K562 (cell line): ENCODE measurements around the gene SRP72. TPM values are rescaled to one million over a fixed set of nuclear protein-coding genes. Genes with fewer than 3 reads are reported as not detected.

Experiments used
- ATAC-seq: fragments of 200-7000 bp; cut with Tn5 transposase; 3 replicates; pipeline ENCODE4 v1.9.1; 2020; ENCODE audit warnings: moderate library complexity
- BruUV-seq: library from RNA; stranded (reverse); fragments of 400-500 nt; replicated peaks from 2 replicates; lab custom pipeline; 2021; lab: Mats Ljungman, UMichigan
- CTCF ChIA-PET: fragments of 300-600 bp; formaldehyde crosslinking; extraction: SDS; loops from one replicate; lab custom pipeline; 2021; ENCODE audit warnings: low intra/inter-chr PET ratio; lab: Yijun Ruan, JAX
- POLR2A ChIA-PET: fragments of 300-600, 350-650 bp; sonication (Branson Sonifier 250); formaldehyde crosslinking; extraction: SDS; loops from one replicate; lab custom pipeline; 2021; ENCODE audit warnings: antibody characterized with exemption, inconsistent platforms; lab: Yijun Ruan, JAX
- DNase-seq, 4 experiments: peaks; one replicate each; pipeline versions ENCODE4 v3.0.0 to v3.0.0-alpha.2; 2011 to 2018; ENCODE audit warnings: low spot score in 3 of 4, mixed read lengths in 3 of 4; ENCODE audit errors: extremely low read depth in 1 of 4
- FAIRE-seq: peaks from 2 replicates; lab custom pipeline; 2011; peaks lifted over from hg19 to GRCh38; lab: Jason Lieb, UNC
- H2AFZ ChIP-seq: 2 replicates; pipeline ENCODE4 v1.6.0; 2011; ENCODE audit warnings: low read depth, low read length, control low read depth, inconsistent platforms
- H3K27ac ChIP-seq: fragments of 200-600 bp; 3 replicates; pipeline ENCODE4 v1.8.0; 2011; ENCODE audit warnings: low read depth, mild to moderate bottlenecking, control low read depth, inconsistent platforms, low read length, moderate library complexity, mixed read lengths; ENCODE audit errors: extremely low read depth
- H3K27me3 ChIP-seq, 2 experiments: fragments of 300-600 bp in 1 of 2; 2 replicates in 1 of 2; 3 replicates in 1 of 2; pipeline versions ENCODE4 v1.6.0 to v1.8.0; 2011; ENCODE audit warnings: inconsistent platforms in 2 of 2, low read length in 2 of 2, mild to moderate bottlenecking in 1 of 2, mixed read lengths in 1 of 2, moderate library complexity in 1 of 2; ENCODE audit not compliant: control insufficient read depth in 2 of 2, insufficient read depth in 2 of 2
- H3K36me3 ChIP-seq: fragments of 300-600 bp; 3 replicates; pipeline ENCODE4 v1.8.0; 2011; ENCODE audit warnings: mild to moderate bottlenecking, low read length, inconsistent platforms; ENCODE audit not compliant: control insufficient read depth, insufficient read depth
- H3K4me1 ChIP-seq, 2 experiments: fragments of 200-600 bp in 1 of 2; replicated peaks in 1 of 2; 2 replicates in 1 of 2; 3 replicates in 1 of 2; pipeline versions ENCODE4 v1.5.1 to v1.8.0; 2011; ENCODE audit warnings: inconsistent platforms in 2 of 2, low read length in 2 of 2, mild to moderate bottlenecking in 1 of 2, mixed read lengths in 1 of 2, moderate library complexity in 1 of 2; ENCODE audit not compliant: control insufficient read depth in 2 of 2, insufficient read depth in 2 of 2
- H3K4me2 ChIP-seq: 2 replicates; pipeline ENCODE4 v1.6.1; 2011; ENCODE audit warnings: low read length, control low read depth, inconsistent platforms, mixed read lengths; ENCODE audit not compliant: insufficient read depth
- H3K4me3 ChIP-seq: fragments of 200-600 bp; sonication (generic), shearing (Covaris generic); 2 replicates; pipeline ENCODE4 v1.5.1; 2016; ENCODE audit warnings: control low read depth, inconsistent platforms
- H3K79me2 ChIP-seq: fragments of 200-600 bp; 3 replicates; pipeline ENCODE4 v1.8.0; 2011; ENCODE audit warnings: low read length, inconsistent platforms; ENCODE audit not compliant: control insufficient read depth, insufficient read depth
- H3K9ac ChIP-seq, 2 experiments: 2 replicates each; pipeline versions ENCODE4 v1.6.0 to v1.6.1; 2011; ENCODE audit warnings: low read depth in 2 of 2, low read length in 2 of 2, control low read depth in 1 of 2, inconsistent platforms in 1 of 2, mild to moderate bottlenecking in 1 of 2, mixed read lengths in 1 of 2; ENCODE audit not compliant: insufficient read depth in 1 of 2
- H3K9me1 ChIP-seq: one replicate; pipeline ENCODE4 v1.6.0; 2011; ENCODE audit warnings: inconsistent platforms, mild to moderate bottlenecking, low read length, moderate library complexity; ENCODE audit not compliant: control insufficient read depth, insufficient read depth
- H3K9me3 ChIP-seq: replicated peaks from 2 replicates; pipeline ENCODE4 v1.5.1; 2011; ENCODE audit warnings: low read depth, low read length, inconsistent platforms; ENCODE audit not compliant: control insufficient read depth, insufficient read depth
- H4K20me1 ChIP-seq: replicated peaks from 2 replicates; pipeline ENCODE4 v1.6.1; 2011; ENCODE audit warnings: low read length, inconsistent platforms, mixed read lengths; ENCODE audit not compliant: control insufficient read depth, insufficient read depth
- ATF6 ChIP-seq: sonication (generic); formaldehyde crosslinking; IDR thresholded peaks from 2 replicates; pipeline ENCODE4 v1.4.0; 2020; ENCODE audit warnings: mild to moderate bottlenecking, missing genetic modification reagents
- CLOCK ChIP-seq: fragments of 250-450 bp; sonication (Bioruptor Pico); IDR thresholded peaks from 2 replicates; pipeline ENCODE4 v1.4.0; 2020; ENCODE audit warnings: mild to moderate bottlenecking, moderate library complexity, borderline replicate concordance
- CREB1 ChIP-seq, 2 experiments: sonication (generic) in 1 of 2; formaldehyde crosslinking in 1 of 2; IDR thresholded peaks; 2 replicates each; pipeline versions ENCODE4 v1.6.1 to v1.8.0; 2012 to 2022; ENCODE audit warnings: inconsistent platforms in 1 of 2, mild to moderate bottlenecking in 1 of 2, missing genetic modification reagents in 1 of 2, moderate library complexity in 1 of 2
- FOXP1 ChIP-seq: sonication (generic); formaldehyde crosslinking; IDR thresholded peaks from 2 replicates; pipeline ENCODE4 v1.8.0; 2022; ENCODE audit warnings: mild to moderate bottlenecking, missing genetic modification reagents
- MEIS2 ChIP-seq: fragments of 450-650 bp; IDR thresholded peaks from 2 replicates; pipeline ENCODE4 v1.6.1; 2014; ENCODE audit warnings: mild to moderate bottlenecking; ENCODE audit not compliant: partially characterized antibody
- MTA2 ChIP-seq: fragments of 450-650 bp; IDR thresholded peaks from 2 replicates; pipeline ENCODE4 v1.6.1; 2016; ENCODE audit warnings: low read depth
- NCOR1 ChIP-seq: fragments of 450-650 bp; IDR thresholded peaks from 2 replicates; pipeline ENCODE4 v1.6.1; 2016; ENCODE audit warnings: mild to moderate bottlenecking, moderate library complexity
- POLR2B ChIP-seq: fragments of 450-650 bp; IDR thresholded peaks from 2 replicates; pipeline ENCODE4 v1.6.1; 2018; ENCODE audit warnings: low read depth; ENCODE audit not compliant: partially characterized antibody
- SETDB1 ChIP-seq: IDR thresholded peaks from one replicate; pipeline ENCODE4 v1.6.1; 2012; ENCODE audit warnings: low read length, control low read depth, inconsistent platforms
- SMARCA5 ChIP-seq: fragments of 450-650 bp; IDR thresholded peaks from 2 replicates; pipeline ENCODE4 v1.6.1; 2016
- TARDBP ChIP-seq: fragments of 450-650 bp; IDR thresholded peaks from 2 replicates; pipeline ENCODE4 v1.6.1; 2016
- THAP7 ChIP-seq: fragments of 250-450 bp; sonication (Bioruptor Pico); IDR thresholded peaks from 2 replicates; pipeline ENCODE4 v1.5.0; 2021
- ZBTB17 ChIP-seq: fragments of 450-650 bp; formaldehyde crosslinking; IDR thresholded peaks from 2 replicates; pipeline ENCODE4 v1.4.0; 2020; ENCODE audit warnings: mild to moderate bottlenecking
- ZNF41 ChIP-seq: fragments of 250-450 bp; sonication (Bioruptor Pico); conservative IDR thresholded peaks from 2 replicates; pipeline ENCODE4 v1.4.0; 2020; ENCODE audit warnings: mild to moderate bottlenecking
- ZNF431 ChIP-seq: sonication (generic); formaldehyde crosslinking; IDR thresholded peaks from 2 replicates; pipeline ENCODE4 v1.8.0; 2022; ENCODE audit warnings: mild to moderate bottlenecking, missing genetic modification reagents
- ZNF717 ChIP-seq: fragments of 250-450 bp; sonication (Bioruptor Pico); IDR thresholded peaks from 2 replicates; pipeline ENCODE4 v1.5.0; 2021
- WGBS: fragments of 100-300 bp; shearing (Covaris generic); methylation state at CpG from one replicate; pipeline ENCODE4 v1.1.6; 2016; ENCODE audit warnings: low coverage, mixed read lengths; ENCODE audit not compliant: insufficient coverage; ENCODE audit errors: missing lambda C conversion rate; 5-methylcytosine and 5-hydroxymethylcytosine counted together
- in situ Hi-C: fragments of 300-500 bp; cut with MboI; formaldehyde crosslinking; loops from 4 replicates; pipeline ENCODE4 v1.15.0; 2018; ENCODE audit warnings: inconsistent platforms, mixed read lengths
- intact Hi-C: fragments of 100-400 bp; cut with micrococcal nuclease; formaldehyde crosslinking; loops from 2 replicates; pipeline ENCODE4 v1.14.2; 2022
- polyA plus RNA-seq, 8 experiments: library from polyadenylated mRNA; depleted of rRNA in 4 of 8; stranded (reverse) in 5 of 8; unstranded in 3 of 8; fragments of >200 nt; fragmentation: Nextera tagmentation in 2 of 8; fragmentation: Illumina TruSeq in 1 of 8; extraction: Ambion mirVana in 2 of 8; extraction: Trizol in 1 of 8; gene quantifications; 2 replicates each; pipeline versions ENCODE4 v1.2.1 to v1.2.3, GENCODE V29; 2011 to 2014; ENCODE audit warnings: inconsistent platforms in 1 of 8, missing spikeins in 1 of 8
- total RNA-seq, 7 experiments: library from RNA; depleted of rRNA in 6 of 7; stranded (reverse); fragments of >200 nt in 6 of 7; fragmentation: Illumina TruSeq in 2 of 7; extraction: Trizol in 2 of 7; gene quantifications; 2 replicates each; pipeline versions ENCODE4 v1.2.1 to v1.2.3, GENCODE V29; 2011 to 2021; ENCODE audit warnings: low replicate concordance in 1 of 7

SRP72 gene
- total and polyA plus RNA-seq, 9 of the 15 experiments (the other 6 are each of a cell fraction or from before 2014, with no cell fraction given) = 124 to 341 (median 202) TPM

- TF ChIP-seq NCOR1 (peak; percentile 46), POLR2B (peak; percentile 81), CREB1 (IDR thresholded peaks at IDR 0.05) (peak; percentile 40; the same call in 1 of the 2 replicates), CREB1 (CRISPR knock-in tag; IDR thresholded peaks at IDR 0.05) (peak; percentile 28; the same call in 1 of the 2 replicates)
These were observed 1.1 kb upstream of the SRP72 start (continued) for GRCh38 chr4:56466296-56466761.

GRCh38 chr4:56466910-56467283 lies 520 bp upstream of the SRP72 start:
- ATAC-seq = no peak
- Histone ChIP-seq H2AFZ (peak overlapping the region; percentile 91), H3K36me3 (peaks cover 55% of the 10 kb centered on the region), H3K9me3 (no peaks in the 10 kb centered on the region), H3K79me2 (peaks cover 83% of the 10 kb centered on the region), H3K9me1 (no peaks in the 10 kb centered on the region), H3K9ac (peak overlapping the region; percentile 97 to 100), H3K27ac (peak overlapping the region; percentile 99), H3K27me3 (no peaks in the 10 kb centered on the region), H4K20me1 (peaks cover 4% of the 10 kb centered on the region; the same call in 1 of the 2 replicates), H3K4me2 (peak overlapping the region; percentile 97), H3K4me1 (peaks cover 0 to 15% of the 10 kb centered on the region in 2 experiments; a peak in 3 of 5 replicates), H3K4me3 (peak overlapping the region; percentile 95)
- DNase-seq = peak in 2 of 4 experiments; percentile 17
- CTCF ChIA-PET = interaction anchor here (1.3 kb wide), 1 partner anchor 78 kb away, joined by 3 read pairs; no protein-coding TSS in a partner anchor
- in situ Hi-C loops (no loop called here), intact Hi-C loops (loop anchor here (2.0 to 5.0 kb wide), 2 partner anchors 32 to 80 kb away; partner anchors contain the start of genes AASDH and PPAT)
- POLR2A ChIA-PET = interaction anchor here (0.6 to 3.7 kb wide), 16 partner anchors 9 to 518 kb away, joined by 3 to 47 read pairs (median 6); partner anchors contain the start of genes AASDH, CEP135, PAICS and PPAT
- under 1% methylated on average over 8 of the region's 8 CpGs for WGBS
- FAIRE-seq = no peak
- TSS peak; percentile 71 for BruUV-seq
- TF ChIP-seq NCOR1 (no peak; the same call in 1 of the 2 replicates), MEIS2 (no peak), ATF6 (CRISPR knock-in tag) (peak; percentile 41; the same call in 1 of the 2 replicates), THAP7 (CRISPR knock-in tag) (no peak), ZNF717 (CRISPR knock-in tag) (no peak), ZNF41 (CRISPR knock-in tag) (no peak), ZBTB17 (no peak), TARDBP (no peak), FOXP1 (no peak), SETDB1 (no peak), MTA2 (no peak), SMARCA5 (no peak), CLOCK (CRISPR knock-in tag) (no peak), ZNF431 (CRISPR knock-in tag) (no peak)
